Smooth muscle cell (in vitro differentiated cells): ENCODE data around the gene SMG5. TPM values are rescaled to one million over a fixed set of nuclear protein-coding genes. Genes with fewer than 3 reads are reported as not detected.

ENCODE experiments used
- DNase-seq: peaks from one replicate; lab custom pipeline; 2025; ENCODE audit not compliant: unreplicated experiment; lab: John Stamatoyannopoulos, UW
- H2AFZ ChIP-seq: fragments of 200-600 bp; sonication (generic); 2 replicates; pipeline ENCODE4 v1.6.0; 2016; ENCODE audit warnings: antibody characterized with exemption, low read depth, mild to moderate bottlenecking
- H3F3A ChIP-seq: fragments of 200-600 bp; sonication (generic); 2 replicates; pipeline ENCODE4 v1.6.0; 2017; ENCODE audit warnings: antibody characterized with exemption, low read depth
- H3K27ac ChIP-seq: fragments of 200-600 bp; sonication (generic); 2 replicates; pipeline ENCODE4 v1.5.1; 2016; ENCODE audit warnings: low read depth, mild to moderate bottlenecking
- H3K27me3 ChIP-seq: fragments of 200-600 bp; sonication (generic); 2 replicates; pipeline ENCODE4 v1.6.1; 2016; ENCODE audit warnings: low read depth, mild to moderate bottlenecking
- H3K36me3 ChIP-seq: fragments of 200-600 bp; sonication (generic); 2 replicates; pipeline ENCODE4 v1.5.1; 2016; ENCODE audit warnings: low read depth
- H3K4me1 ChIP-seq: fragments of 200-600 bp; sonication (generic); 2 replicates; pipeline ENCODE4 v1.5.1; 2016; ENCODE audit warnings: low read depth
- H3K4me2 ChIP-seq: fragments of 200-600 bp; sonication (generic); 2 replicates; pipeline ENCODE4 v1.6.0; 2016; ENCODE audit warnings: mild to moderate bottlenecking
- H3K4me3 ChIP-seq: fragments of 200-600 bp; sonication (generic); 2 replicates; pipeline ENCODE4 v1.5.1; 2016; ENCODE audit warnings: mild to moderate bottlenecking
- H3K79me2 ChIP-seq: fragments of 200-600 bp; sonication (generic); 2 replicates; pipeline ENCODE4 v1.6.0; 2016; ENCODE audit warnings: low read depth, mild to moderate bottlenecking
- H3K9ac ChIP-seq: fragments of 200-600 bp; sonication (generic); 2 replicates; pipeline ENCODE4 v1.6.0; 2016; ENCODE audit warnings: low read depth
- H3K9me3 ChIP-seq: fragments of 200-600 bp; sonication (generic); replicated peaks from 2 replicates; pipeline ENCODE4 v1.5.1; 2016; ENCODE audit warnings: low read depth
- H4K20me1 ChIP-seq: fragments of 200-600 bp; sonication (generic); 2 replicates; pipeline ENCODE4 v1.6.0; 2016; ENCODE audit warnings: low read depth
- WGBS: methylation state at CpG from one replicate; pipeline ENCODE4 v1.1.7; 2016; ENCODE audit warnings: low lambda C conversion rate; 5-methylcytosine and 5-hydroxymethylcytosine counted together
- polyA plus RNA-seq: library from polyadenylated mRNA; unstranded; fragments of >200 nt; fragmentation: Nextera tagmentation; extraction: Ambion mirVana; gene quantifications from 2 replicates; pipeline ENCODE4 v1.2.1, GENCODE V29; 2016
- total RNA-seq: library from RNA; depleted of rRNA; stranded (reverse); fragments of >200 nt; gene quantifications from 2 replicates; pipeline ENCODE4 v1.2.3, GENCODE V29; 2014
- TF ChIP-seq, protein P1 (sequence below): fragments of 200-600 bp; sonication (generic); IDR thresholded peaks from 2 replicates; pipeline ENCODE4 v1.5.1; 2017; ENCODE audit warnings: borderline replicate concordance, mild to moderate bottlenecking, antibody characterized with exemption; ENCODE audit not compliant: insufficient read depth, poor library complexity, severe bottlenecking

The SMG5 gene
- total and polyA plus RNA-seq, 2 experiments from 2014 or later = 42.3 to 47.4 TPM

DNA sequence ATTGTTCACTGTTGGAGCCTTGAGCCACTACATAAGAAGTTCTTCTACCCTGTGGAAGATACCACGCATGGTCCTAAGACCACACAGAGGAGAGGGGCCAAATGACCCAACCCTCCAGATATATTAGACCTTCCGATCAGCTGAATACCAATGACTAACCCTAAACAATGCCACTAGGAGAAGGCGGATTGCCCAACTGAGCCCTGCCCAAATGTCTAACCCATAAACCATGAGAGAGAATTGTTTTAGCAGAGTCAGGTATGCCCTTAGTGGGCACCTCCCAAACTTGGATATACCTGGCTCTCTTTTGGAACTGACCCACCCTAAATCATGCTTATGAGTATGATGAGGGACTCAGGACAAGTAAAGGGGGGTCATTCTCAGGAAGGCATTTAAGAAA, 12.3 kb downstream of the SMG5 start:
- Histone ChIP-seq H3F3A (no peaks in the 10 kb centered on the region), H3K27me3 (no peaks in the 10 kb centered on the region), H3K36me3 (peaks cover 30% of the 10 kb centered on the region), H3K4me3 (no peak overlapping the region), H4K20me1 (peaks cover 20% of the 10 kb centered on the region), H3K9me3 (no peaks in the 10 kb centered on the region), H3K4me1 (no peaks in the 10 kb centered on the region), H2AFZ (no peak overlapping the region), H3K9ac (no peak overlapping the region), H3K4me2 (no peak overlapping the region), H3K79me2 (no peaks in the 10 kb centered on the region), H3K27ac (no peak overlapping the region)
- WGBS = 93% methylated on average over 3 of the region's 3 CpGs
- TF ChIP-seq, protein P1, sequence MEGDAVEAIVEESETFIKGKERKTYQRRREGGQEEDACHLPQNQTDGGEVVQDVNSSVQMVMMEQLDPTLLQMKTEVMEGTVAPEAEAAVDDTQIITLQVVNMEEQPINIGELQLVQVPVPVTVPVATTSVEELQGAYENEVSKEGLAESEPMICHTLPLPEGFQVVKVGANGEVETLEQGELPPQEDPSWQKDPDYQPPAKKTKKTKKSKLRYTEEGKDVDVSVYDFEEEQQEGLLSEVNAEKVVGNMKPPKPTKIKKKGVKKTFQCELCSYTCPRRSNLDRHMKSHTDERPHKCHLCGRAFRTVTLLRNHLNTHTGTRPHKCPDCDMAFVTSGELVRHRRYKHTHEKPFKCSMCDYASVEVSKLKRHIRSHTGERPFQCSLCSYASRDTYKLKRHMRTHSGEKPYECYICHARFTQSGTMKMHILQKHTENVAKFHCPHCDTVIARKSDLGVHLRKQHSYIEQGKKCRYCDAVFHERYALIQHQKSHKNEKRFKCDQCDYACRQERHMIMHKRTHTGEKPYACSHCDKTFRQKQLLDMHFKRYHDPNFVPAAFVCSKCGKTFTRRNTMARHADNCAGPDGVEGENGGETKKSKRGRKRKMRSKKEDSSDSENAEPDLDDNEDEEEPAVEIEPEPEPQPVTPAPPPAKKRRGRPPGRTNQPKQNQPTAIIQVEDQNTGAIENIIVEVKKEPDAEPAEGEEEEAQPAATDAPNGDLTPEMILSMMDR = no peak
- DNase-seq = no peak

DNA sequence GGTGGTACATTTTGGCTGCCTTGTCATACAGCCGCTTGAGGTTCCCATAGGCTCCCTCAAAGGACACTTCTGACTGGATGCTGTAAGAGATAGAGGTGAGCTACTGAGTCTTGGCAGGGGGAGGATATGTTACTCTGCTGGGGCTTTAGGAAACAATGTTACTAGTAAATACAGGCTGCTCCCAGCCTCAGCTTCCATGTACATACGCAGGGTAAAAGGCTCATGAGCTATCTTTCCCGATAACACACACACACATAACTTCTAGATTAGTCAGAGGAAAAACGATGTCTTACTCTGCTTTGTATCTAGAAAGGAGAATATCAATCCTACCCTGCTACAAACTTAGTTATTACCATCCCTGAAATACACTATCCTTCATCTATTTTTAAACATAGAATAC, 14.3 kb downstream of the SMG5 start:
- Histone ChIP-seq H3K27me3 (no peaks in the 10 kb centered on the region), H3K4me2 (no peak overlapping the region), H3K9ac (no peak overlapping the region), H3K4me3 (no peak overlapping the region), H3K9me3 (no peaks in the 10 kb centered on the region), H2AFZ (no peak overlapping the region), H3F3A (no peaks in the 10 kb centered on the region), H3K27ac (no peak overlapping the region), H3K4me1 (no peaks in the 10 kb centered on the region), H4K20me1 (peaks cover 9% of the 10 kb centered on the region), H3K36me3 (peaks cover 19% of the 10 kb centered on the region), H3K79me2 (no peaks in the 10 kb centered on the region)
- TF ChIP-seq, protein P1 = no peak
- 61% methylated on average over 4 of the region's 4 CpGs for WGBS
- DNase-seq = no peak

DNA sequence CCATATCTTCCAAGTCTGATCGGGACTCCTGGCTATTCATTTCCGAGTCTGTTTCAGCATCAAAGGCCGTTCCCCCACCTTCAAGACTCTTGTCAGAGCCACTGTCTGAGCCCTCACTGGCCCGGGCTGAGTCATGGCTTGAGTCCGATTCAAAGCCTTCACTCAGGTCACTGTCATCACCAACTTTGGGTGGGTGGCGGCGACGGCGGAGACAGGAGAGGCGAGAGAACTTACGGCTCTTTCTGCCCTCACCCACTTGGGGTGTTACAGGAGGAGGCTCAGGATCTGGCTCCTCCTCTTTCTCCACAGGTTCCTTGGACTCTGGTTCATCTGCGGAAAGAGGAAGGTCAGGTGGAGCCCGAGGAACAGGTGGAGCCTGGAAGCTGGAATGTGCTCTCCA, 16.6 kb downstream of the SMG5 start:
- Histone ChIP-seq H3K9ac (no peak overlapping the region), H3F3A (no peaks in the 10 kb centered on the region), H3K4me1 (no peaks in the 10 kb centered on the region), H3K9me3 (no peaks in the 10 kb centered on the region), H3K27ac (no peak overlapping the region), H4K20me1 (peaks cover 9% of the 10 kb centered on the region), H2AFZ (no peak overlapping the region), H3K27me3 (no peaks in the 10 kb centered on the region), H3K4me3 (no peak overlapping the region), H3K4me2 (no peak overlapping the region), H3K36me3 (peaks cover 14% of the 10 kb centered on the region), H3K79me2 (no peaks in the 10 kb centered on the region)
- TF ChIP-seq, protein P1 = no peak
- 94% methylated on average over 13 of the region's 13 CpGs for WGBS
- no peak for DNase-seq

DNA sequence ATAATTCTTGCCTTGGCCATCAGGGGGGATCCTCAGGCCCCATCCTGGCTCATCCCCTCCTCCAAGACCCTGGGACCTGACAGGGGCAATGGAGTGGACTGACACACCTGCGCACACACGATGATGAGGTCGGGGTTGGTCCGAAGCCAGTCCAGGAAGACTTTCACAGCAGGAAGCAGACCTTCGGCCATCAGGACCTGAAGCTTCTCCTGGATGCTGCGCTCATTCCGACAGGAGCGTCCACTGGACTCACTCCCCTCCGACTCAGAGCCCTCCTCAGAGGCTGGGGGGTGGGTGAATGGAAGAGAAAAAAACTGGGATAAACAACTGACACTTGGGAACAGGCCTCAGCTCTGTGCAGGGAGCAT, 19.4 kb downstream of the SMG5 start:
- Histone ChIP-seq H3K4me2 (no peak overlapping the region), H3F3A (no peaks in the 10 kb centered on the region), H3K9me3 (no peaks in the 10 kb centered on the region), H3K27me3 (no peaks in the 10 kb centered on the region), H2AFZ (no peak overlapping the region), H3K4me1 (no peaks in the 10 kb centered on the region), H3K79me2 (no peaks in the 10 kb centered on the region), H3K4me3 (no peak overlapping the region), H3K36me3 (peaks cover 14% of the 10 kb centered on the region), H3K9ac (no peak overlapping the region), H4K20me1 (peaks cover 2% of the 10 kb centered on the region), H3K27ac (no peak overlapping the region)
- no peak for DNase-seq
- 94% methylated on average over 9 of the region's 9 CpGs for WGBS
- TF ChIP-seq, protein P1 = no peak
